GM12878 (cell line): Measurements from ENCODE around the gene RIT2. TPM values are rescaled to one million over a fixed set of nuclear protein-coding genes. Genes with fewer than 3 reads are reported as not detected.

ENCODE experiments used
- ATAC-seq: fragments of 200-7000 bp; cut with Tn5 transposase; 3 replicates; pipeline ENCODE4 v1.9.1; 2020; ENCODE audit warnings: mild to moderate bottlenecking, moderate library complexity
- BruUV-seq: library from RNA; stranded (reverse); fragments of 400-500 nt; replicated peaks from 2 replicates; lab custom pipeline; 2021; lab: Mats Ljungman, UMichigan
- CTCF ChIA-PET: fragments of 300-600 bp; sonication (Branson Sonifier 250); formaldehyde crosslinking; extraction: SDS; loops from one replicate; lab custom pipeline; 2021; ENCODE audit warnings: inconsistent platforms; lab: Yijun Ruan, JAX
- POLR2A ChIA-PET: fragments of 350-600 bp; formaldehyde crosslinking; extraction: SDS; loops from one replicate; lab custom pipeline; 2021; ENCODE audit warnings: inconsistent platforms; lab: Charles Lee
- RAD21 ChIA-PET: fragments of 300-600 bp; sonication (Branson Sonifier 250); formaldehyde crosslinking; loops from one replicate; lab custom pipeline; 2023; ENCODE audit warnings: antibody characterized with exemption; ENCODE audit not compliant: unreplicated experiment; lab: Charles Lee
- SMC1A ChIA-PET: fragments of 300-600 bp; sonication (Branson Sonifier 250); formaldehyde crosslinking; loops from one replicate; lab custom pipeline; 2023; ENCODE audit not compliant: unreplicated experiment, uncharacterized antibody; lab: Charles Lee
- DNase-seq: peaks from one replicate; pipeline ENCODE4 v3.0.0-alpha.2; 2011; ENCODE audit warnings: low read depth, low spot score
- FAIRE-seq: peaks from 3 replicates; lab custom pipeline; 2011; peaks lifted over from hg19 to GRCh38; lab: Jason Lieb, UNC
- H2AFZ ChIP-seq: 2 replicates; pipeline ENCODE4 v1.6.0; 2011; ENCODE audit warnings: low read depth, low read length, control low read depth; ENCODE audit not compliant: control insufficient read depth
- H3K27ac ChIP-seq: 2 replicates; pipeline ENCODE4 v1.5.1; 2011; ENCODE audit warnings: control low read depth; ENCODE audit not compliant: control insufficient read depth, insufficient read depth
- H3K27me3 ChIP-seq, 2 experiments: replicated peaks in 1 of 2; 2 replicates each; pipeline versions ENCODE4 v1.6.0 to v1.6.1; 2011; ENCODE audit warnings: low read length in 1 of 2; ENCODE audit not compliant: control insufficient read depth in 2 of 2, insufficient read depth in 2 of 2
- H3K36me3 ChIP-seq, 2 experiments: 2 replicates each; pipeline ENCODE4 v1.5.1; 2011; ENCODE audit warnings: low read length in 1 of 2; ENCODE audit not compliant: control insufficient read depth in 2 of 2, insufficient read depth in 2 of 2
- H3K4me1 ChIP-seq: 2 replicates; pipeline ENCODE4 v1.6.1; 2011; ENCODE audit warnings: mild to moderate bottlenecking, low read length, moderate library complexity, mixed read lengths; ENCODE audit not compliant: control insufficient read depth, insufficient read depth
- H3K4me2 ChIP-seq: 2 replicates; pipeline ENCODE4 v1.6.0; 2011; ENCODE audit warnings: control low read depth; ENCODE audit not compliant: control insufficient read depth, insufficient read depth
- H3K4me3 ChIP-seq: fragments of 200-600 bp; sonication (generic); 2 replicates; pipeline ENCODE4 v1.5.1; 2016
- H3K79me2 ChIP-seq: 2 replicates; pipeline ENCODE4 v1.6.0; 2011; ENCODE audit warnings: low read length; ENCODE audit not compliant: control insufficient read depth, insufficient read depth
- H3K9ac ChIP-seq: 2 replicates; pipeline ENCODE4 v1.8.0; 2011; ENCODE audit warnings: low read length, control low read depth, mixed read lengths; ENCODE audit not compliant: control insufficient read depth, insufficient read depth
- H3K9me3 ChIP-seq: replicated peaks from 3 replicates; pipeline ENCODE4 v1.5.1; 2011; ENCODE audit warnings: mild to moderate bottlenecking, low read length; ENCODE audit not compliant: control insufficient read depth, insufficient read depth
- H4K20me1 ChIP-seq: 2 replicates; pipeline ENCODE4 v1.6.0; 2011; ENCODE audit not compliant: control insufficient read depth, insufficient read depth
- CBX3 ChIP-seq: fragments of 200-600 bp; sonication (generic); IDR thresholded peaks from 2 replicates; pipeline ENCODE4 v1.6.1; 2016; ENCODE audit warnings: low read depth, borderline replicate concordance
- CHD2 ChIP-seq: IDR thresholded peaks from 2 replicates; pipeline ENCODE4 v1.6.1; 2011; ENCODE audit warnings: low read depth, low read length, improper control_type of control experiment, borderline replicate concordance
- WRNIP1 ChIP-seq: IDR thresholded peaks from 2 replicates; pipeline ENCODE4 v1.6.1; 2011; ENCODE audit warnings: low read depth, low read length, improper control_type of control experiment, borderline replicate concordance
- ZZZ3 ChIP-seq: IDR thresholded peaks from 2 replicates; pipeline ENCODE4 v1.6.1; 2011; ENCODE audit warnings: low read depth; ENCODE audit not compliant: control insufficient read depth, insufficient read length
- WGBS: methylation state at CpG from one replicate; pipeline ENCODE4 v1.1.6; 2016; ENCODE audit warnings: low lambda C conversion rate; ENCODE audit not compliant: insufficient replicate concordance, insufficient coverage; ENCODE audit errors: missing lambda C conversion rate; 5-methylcytosine and 5-hydroxymethylcytosine counted together
- in situ Hi-C: fragments of 300-500 bp; cut with MboI; formaldehyde crosslinking; loops from 9 replicates; pipeline ENCODE4 v1.14.3; 2018; ENCODE audit warnings: mixed read lengths
- intact Hi-C: fragments of 100-400 bp; cut with micrococcal nuclease; formaldehyde crosslinking; loops from one replicate; pipeline ENCODE4 v1.14.2; 2022; ENCODE audit not compliant: unreplicated experiment
- polyA plus RNA-seq, 11 experiments: library from polyadenylated mRNA; depleted of rRNA in 4 of 11; unstranded in 6 of 11; stranded (reverse) in 5 of 11; fragments of >200 nt; fragmentation: Nextera tagmentation in 4 of 11; fragmentation: Illumina TruSeq in 1 of 11; extraction: Ambion mirVana in 4 of 11; extraction: Trizol in 1 of 11; gene quantifications; 1 replicate in 1 of 11; 2 replicates in 10 of 11; pipeline versions ENCODE4 v1.2.1 to v1.2.3, GENCODE V29; 2011 to 2016; ENCODE audit warnings: inconsistent platforms in 2 of 11, missing spikeins in 2 of 11, low read depth in 1 of 11
- total RNA-seq, 4 experiments: library from RNA; depleted of rRNA in 3 of 4; stranded (reverse); fragments of >200 nt in 3 of 4; fragmentation: Illumina TruSeq in 1 of 4; extraction: Trizol in 1 of 4; gene quantifications; 2 replicates each; pipeline versions ENCODE4 v1.2.1 to v1.2.3, GENCODE V29; 2013 to 2021
- TF ChIP-seq, protein P1 (sequence below): fragments of 450-650 bp; IDR thresholded peaks from 2 replicates; pipeline ENCODE4 v1.6.1; 2017; ENCODE audit warnings: mild to moderate bottlenecking, moderate library complexity
- TF ChIP-seq, protein P2 (sequence below): fragments of 150-350 bp; IDR thresholded peaks from 2 replicates; pipeline ENCODE4 v1.6.1; 2016; ENCODE audit warnings: low read depth, low read length
- TF ChIP-seq, protein P3 (sequence below): IDR thresholded peaks from 2 replicates; pipeline ENCODE4 v1.6.1; 2011; ENCODE audit warnings: mild to moderate bottlenecking, low read depth, low read length, moderate library complexity; ENCODE audit not compliant: insufficient replicate concordance

Gene RIT2
- total and polyA plus RNA-seq, 10 of the 15 experiments (the other 5 are each of a cell fraction or from before 2014, with no cell fraction given): not detected

DNA sequence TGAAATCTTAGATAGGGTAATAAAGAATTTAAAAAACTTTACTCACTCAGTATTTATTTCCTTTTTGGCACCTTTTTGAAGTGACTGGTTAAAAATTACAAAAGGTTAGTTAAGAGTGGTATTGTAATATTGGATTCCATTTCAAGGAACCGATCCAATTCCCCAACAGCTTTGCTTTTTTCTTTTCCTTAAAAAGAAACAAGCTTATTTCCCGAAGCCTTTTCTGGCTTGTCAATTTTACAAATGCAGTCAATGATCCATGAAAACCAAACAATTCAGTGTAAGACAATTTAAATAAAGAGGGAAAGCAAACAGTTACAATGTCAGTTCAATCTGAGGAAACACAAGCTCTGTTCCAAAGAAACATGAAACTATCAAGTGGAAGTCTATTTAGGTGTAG lies 200.2 kb downstream of the RIT2 start (continued):
- TF ChIP-seq, protein P1, sequence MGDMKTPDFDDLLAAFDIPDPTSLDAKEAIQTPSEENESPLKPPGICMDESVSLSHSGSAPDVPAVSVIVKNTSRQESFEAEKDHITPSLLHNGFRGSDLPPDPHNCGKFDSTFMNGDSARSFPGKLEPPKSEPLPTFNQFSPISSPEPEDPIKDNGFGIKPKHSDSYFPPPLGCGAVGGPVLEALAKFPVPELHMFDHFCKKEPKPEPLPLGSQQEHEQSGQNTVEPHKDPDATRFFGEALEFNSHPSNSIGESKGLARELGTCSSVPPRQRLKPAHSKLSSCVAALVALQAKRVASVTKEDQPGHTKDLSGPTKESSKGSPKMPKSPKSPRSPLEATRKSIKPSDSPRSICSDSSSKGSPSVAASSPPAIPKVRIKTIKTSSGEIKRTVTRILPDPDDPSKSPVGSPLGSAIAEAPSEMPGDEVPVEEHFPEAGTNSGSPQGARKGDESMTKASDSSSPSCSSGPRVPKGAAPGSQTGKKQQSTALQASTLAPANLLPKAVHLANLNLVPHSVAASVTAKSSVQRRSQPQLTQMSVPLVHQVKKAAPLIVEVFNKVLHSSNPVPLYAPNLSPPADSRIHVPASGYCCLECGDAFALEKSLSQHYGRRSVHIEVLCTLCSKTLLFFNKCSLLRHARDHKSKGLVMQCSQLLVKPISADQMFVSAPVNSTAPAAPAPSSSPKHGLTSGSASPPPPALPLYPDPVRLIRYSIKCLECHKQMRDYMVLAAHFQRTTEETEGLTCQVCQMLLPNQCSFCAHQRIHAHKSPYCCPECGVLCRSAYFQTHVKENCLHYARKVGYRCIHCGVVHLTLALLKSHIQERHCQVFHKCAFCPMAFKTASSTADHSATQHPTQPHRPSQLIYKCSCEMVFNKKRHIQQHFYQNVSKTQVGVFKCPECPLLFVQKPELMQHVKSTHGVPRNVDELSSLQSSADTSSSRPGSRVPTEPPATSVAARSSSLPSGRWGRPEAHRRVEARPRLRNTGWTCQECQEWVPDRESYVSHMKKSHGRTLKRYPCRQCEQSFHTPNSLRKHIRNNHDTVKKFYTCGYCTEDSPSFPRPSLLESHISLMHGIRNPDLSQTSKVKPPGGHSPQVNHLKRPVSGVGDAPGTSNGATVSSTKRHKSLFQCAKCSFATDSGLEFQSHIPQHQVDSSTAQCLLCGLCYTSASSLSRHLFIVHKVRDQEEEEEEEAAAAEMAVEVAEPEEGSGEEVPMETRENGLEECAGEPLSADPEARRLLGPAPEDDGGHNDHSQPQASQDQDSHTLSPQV: no peak
- no peak for TF ChIP-seq CBX3

DNA sequence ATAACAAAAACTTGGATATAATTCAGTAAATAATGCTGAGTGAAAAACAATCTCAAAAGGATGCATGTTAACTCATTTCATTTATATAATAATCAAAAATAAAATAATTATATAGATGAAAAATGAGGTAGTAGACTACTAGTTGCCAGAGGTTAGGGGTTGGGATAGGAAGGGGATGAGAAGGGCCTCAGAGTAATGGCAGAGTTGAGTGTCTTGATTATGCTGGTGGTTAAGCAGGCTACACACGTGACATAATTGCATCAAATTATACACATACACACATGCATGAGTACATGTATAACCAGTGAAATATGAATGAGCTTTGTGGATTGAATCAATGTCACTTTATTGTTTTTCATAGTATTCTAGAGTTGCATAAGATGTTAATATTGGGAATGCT lies 201.0 kb downstream of the RIT2 start:
- no peak overlapping the region for H3K9ac ChIP-seq
- SMC1A ChIA-PET: no interaction called here
- ATAC-seq (no peak), FAIRE-seq (no peak), DNase-seq (no peak)
- TF ChIP-seq CHD2: no peak
- no peak for TF ChIP-seq ZZZ3
- TF ChIP-seq, protein P2, sequence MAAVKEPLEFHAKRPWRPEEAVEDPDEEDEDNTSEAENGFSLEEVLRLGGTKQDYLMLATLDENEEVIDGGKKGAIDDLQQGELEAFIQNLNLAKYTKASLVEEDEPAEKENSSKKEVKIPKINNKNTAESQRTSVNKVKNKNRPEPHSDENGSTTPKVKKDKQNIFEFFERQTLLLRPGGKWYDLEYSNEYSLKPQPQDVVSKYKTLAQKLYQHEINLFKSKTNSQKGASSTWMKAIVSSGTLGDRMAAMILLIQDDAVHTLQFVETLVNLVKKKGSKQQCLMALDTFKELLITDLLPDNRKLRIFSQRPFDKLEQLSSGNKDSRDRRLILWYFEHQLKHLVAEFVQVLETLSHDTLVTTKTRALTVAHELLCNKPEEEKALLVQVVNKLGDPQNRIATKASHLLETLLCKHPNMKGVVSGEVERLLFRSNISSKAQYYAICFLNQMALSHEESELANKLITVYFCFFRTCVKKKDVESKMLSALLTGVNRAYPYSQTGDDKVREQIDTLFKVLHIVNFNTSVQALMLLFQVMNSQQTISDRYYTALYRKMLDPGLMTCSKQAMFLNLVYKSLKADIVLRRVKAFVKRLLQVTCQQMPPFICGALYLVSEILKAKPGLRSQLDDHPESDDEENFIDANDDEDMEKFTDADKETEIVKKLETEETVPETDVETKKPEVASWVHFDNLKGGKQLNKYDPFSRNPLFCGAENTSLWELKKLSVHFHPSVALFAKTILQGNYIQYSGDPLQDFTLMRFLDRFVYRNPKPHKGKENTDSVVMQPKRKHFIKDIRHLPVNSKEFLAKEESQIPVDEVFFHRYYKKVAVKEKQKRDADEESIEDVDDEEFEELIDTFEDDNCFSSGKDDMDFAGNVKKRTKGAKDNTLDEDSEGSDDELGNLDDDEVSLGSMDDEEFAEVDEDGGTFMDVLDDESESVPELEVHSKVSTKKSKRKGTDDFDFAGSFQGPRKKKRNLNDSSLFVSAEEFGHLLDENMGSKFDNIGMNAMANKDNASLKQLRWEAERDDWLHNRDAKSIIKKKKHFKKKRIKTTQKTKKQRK: no peak
- TF ChIP-seq WRNIP1: no peak
- TF ChIP-seq, protein P3, sequence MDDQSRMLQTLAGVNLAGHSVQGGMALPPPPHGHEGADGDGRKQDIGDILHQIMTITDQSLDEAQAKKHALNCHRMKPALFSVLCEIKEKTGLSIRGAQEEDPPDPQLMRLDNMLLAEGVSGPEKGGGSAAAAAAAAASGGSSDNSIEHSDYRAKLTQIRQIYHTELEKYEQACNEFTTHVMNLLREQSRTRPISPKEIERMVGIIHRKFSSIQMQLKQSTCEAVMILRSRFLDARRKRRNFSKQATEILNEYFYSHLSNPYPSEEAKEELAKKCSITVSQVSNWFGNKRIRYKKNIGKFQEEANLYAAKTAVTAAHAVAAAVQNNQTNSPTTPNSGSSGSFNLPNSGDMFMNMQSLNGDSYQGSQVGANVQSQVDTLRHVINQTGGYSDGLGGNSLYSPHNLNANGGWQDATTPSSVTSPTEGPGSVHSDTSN: no peak
- no peaks in the 10 kb centered on the region for H3K9me3 ChIP-seq
- in situ Hi-C loops (no loop called here), intact Hi-C loops (no loop called here)
- no peaks in the 10 kb centered on the region for H4K20me1 ChIP-seq
- BruUV-seq: no TSS peak
- H3K4me1 ChIP-seq: no peaks in the 10 kb centered on the region
- POLR2A ChIA-PET: no interaction called here
- CTCF ChIA-PET: interaction anchor here (2.0 kb wide), 1 partner anchor 13 kb away, joined by 4 read pairs; no protein-coding TSS in a partner anchor
- RAD21 ChIA-PET: no interaction called here
- no peak overlapping the region for H2AFZ ChIP-seq
- WGBS: 0% methylated on average over 1 of the region's 1 CpG
- no peaks in the 10 kb centered on the region for H3K79me2 ChIP-seq
- H3K36me3 ChIP-seq: no peaks in the 10 kb centered on the region
- no peaks in the 10 kb centered on the region for H3K27me3 ChIP-seq
- H3K4me3 ChIP-seq: no peak overlapping the region
- H3K27ac ChIP-seq: no peak overlapping the region
- H3K4me2 ChIP-seq: no peak overlapping the region
